OCI-LY3 (cell line): ENCODE measurements around the gene FAM184B.

Experiments
- EZH2phosphoT487 ChIP-seq: fragments of 200-600 bp; shearing (Covaris generic); IDR thresholded peaks from 2 replicates; pipeline ENCODE4 v1.6.1; 2018; ENCODE audit warnings: antibody characterized with exemption, mixed run types, low read depth
- TF ChIP-seq, protein P1 (sequence below): fragments of 200-600, 300-600 bp; sonication (generic); IDR thresholded peaks from 2 replicates; pipeline ENCODE4 v1.5.1; 2014; ENCODE audit warnings: antibody characterized with exemption, low read length, low read depth

DNA sequence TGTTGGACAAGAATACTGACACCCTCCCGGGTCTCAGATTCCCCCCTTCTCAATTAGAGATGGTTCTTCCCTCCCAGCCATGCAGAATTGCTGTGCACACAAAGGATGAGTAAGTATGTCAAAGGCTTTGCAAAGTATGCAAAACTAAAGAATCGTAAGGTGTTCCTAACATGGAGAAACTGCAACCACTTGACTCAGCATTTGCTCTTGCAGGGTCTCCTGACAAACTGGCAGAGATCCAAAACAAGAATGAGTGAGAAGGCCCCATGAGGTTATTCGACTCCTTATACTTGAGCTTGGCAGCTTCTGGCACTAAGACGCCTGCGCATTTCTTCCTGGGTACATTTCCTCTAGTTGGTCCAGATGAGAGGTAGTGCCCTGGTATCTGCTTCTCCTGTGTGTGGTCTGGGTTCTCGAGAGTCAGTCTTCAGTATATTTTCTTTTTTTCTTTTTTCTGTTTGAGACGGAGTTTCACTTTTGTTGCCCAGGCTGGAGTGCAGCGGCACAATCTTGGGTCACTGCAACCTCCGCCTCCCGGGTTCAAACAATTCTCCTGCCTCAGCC lies 8.2 kb downstream of the FAM184B start:
- TF ChIP-seq, protein P1, sequence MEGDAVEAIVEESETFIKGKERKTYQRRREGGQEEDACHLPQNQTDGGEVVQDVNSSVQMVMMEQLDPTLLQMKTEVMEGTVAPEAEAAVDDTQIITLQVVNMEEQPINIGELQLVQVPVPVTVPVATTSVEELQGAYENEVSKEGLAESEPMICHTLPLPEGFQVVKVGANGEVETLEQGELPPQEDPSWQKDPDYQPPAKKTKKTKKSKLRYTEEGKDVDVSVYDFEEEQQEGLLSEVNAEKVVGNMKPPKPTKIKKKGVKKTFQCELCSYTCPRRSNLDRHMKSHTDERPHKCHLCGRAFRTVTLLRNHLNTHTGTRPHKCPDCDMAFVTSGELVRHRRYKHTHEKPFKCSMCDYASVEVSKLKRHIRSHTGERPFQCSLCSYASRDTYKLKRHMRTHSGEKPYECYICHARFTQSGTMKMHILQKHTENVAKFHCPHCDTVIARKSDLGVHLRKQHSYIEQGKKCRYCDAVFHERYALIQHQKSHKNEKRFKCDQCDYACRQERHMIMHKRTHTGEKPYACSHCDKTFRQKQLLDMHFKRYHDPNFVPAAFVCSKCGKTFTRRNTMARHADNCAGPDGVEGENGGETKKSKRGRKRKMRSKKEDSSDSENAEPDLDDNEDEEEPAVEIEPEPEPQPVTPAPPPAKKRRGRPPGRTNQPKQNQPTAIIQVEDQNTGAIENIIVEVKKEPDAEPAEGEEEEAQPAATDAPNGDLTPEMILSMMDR: no peak
- TF ChIP-seq EZH2phosphoT487: no peak
